HG02571 (cell line): ENCODE measurements around the gene RHBDD1.

Source experiments
- ATAC-seq: cut with Tn5 transposase; IDR thresholded peaks from one replicate; pipeline ENCODE4 v1.9.1; 2021; ENCODE audit warnings: mild to moderate bottlenecking, moderate library complexity; ENCODE audit not compliant: unreplicated experiment

Gene RHBDD1, protein sequence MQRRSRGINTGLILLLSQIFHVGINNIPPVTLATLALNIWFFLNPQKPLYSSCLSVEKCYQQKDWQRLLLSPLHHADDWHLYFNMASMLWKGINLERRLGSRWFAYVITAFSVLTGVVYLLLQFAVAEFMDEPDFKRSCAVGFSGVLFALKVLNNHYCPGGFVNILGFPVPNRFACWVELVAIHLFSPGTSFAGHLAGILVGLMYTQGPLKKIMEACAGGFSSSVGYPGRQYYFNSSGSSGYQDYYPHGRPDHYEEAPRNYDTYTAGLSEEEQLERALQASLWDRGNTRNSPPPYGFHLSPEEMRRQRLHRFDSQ

DNA sequence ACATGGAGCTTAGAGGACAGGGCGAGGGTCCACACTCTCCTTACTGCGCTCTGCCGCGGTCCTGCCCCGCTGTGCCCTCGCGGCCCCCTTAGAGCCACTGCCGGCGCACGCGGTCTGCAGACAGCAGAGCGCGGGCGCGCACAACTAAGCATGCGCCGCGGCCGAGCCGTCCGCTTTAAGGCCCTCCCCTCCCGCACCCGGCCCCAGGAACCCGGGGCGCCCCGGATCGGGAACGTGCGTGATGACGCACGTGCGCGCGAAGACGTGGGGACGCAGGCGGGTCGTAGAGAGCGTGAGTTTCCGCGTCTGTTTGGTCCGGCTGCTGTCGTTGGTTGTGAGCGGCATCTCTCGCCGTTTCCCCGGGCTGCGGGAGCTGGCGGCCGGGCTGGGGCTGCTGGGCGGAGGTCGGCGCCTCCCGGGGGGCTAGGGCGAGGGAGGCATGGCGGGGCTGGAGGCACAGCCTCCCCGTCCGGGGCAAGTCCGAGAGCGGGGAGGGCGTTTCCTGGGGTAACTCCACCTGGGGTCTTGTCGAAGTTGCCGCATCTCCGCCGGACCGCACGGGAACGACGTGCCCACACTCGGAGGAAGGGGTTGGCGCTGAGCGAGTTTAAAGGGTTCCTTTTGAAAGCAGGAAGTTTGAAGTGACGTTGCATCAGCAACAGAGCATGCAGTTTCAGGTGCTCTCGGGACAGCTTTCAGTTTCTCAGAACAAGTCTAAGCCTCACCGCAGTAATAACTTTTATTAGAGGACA, at the start of gene RHBDD1:
Gene RHBDD1 (plus strand): TSS at position 259 of the 752 bp plus-strand sequence. CDS start 28,640 bp downstream, outside the sequence.
- ATAC-seq, result peak; percentile 81

DNA sequence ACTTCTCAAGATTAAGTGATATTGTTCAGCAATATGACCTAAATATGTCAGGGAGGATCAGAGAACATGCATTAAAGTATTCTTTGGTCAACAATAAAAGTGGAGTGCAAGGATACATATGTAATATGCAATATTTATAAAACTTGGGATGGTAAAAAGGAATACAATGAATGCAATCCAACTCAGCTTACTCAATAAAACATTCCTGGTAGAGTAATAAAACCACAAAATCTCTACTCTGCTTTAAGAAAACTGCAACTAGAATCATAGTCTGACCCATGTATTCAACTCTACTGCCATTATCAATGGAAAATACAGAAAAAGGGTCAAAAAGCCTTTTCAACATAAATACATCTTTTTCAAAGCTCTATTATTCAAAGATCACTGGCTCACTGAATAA, 47.8 kb upstream of the RHBDD1 start:
- no peak for ATAC-seq

GRCh38 chr2:226788881-226789490, 46.9 kb upstream of the RHBDD1 start:
- ATAC-seq, result no peak

- no peak for ATAC-seq
Observed at GRCh38 chr2:226790011-226790410, 45.8 kb upstream of the RHBDD1 start.

- no peak for ATAC-seq
Observed at GRCh38 chr2:226790431-226790830, 45.4 kb upstream of the RHBDD1 start.

- peak; percentile 41 for ATAC-seq
Observed at GRCh38 chr2:226791056-226791486, 44.8 kb upstream of the RHBDD1 start.

GRCh38 chr2:226791487-226792081, 44.3 kb upstream of the RHBDD1 start:
- peak; percentile 98 for ATAC-seq

- no peak for ATAC-seq
Observed at GRCh38 chr2:226792155-226792881, 43.5 kb upstream of the RHBDD1 start.

GRCh38 chr2:226793646-226794045, 42.2 kb upstream of the RHBDD1 start:
- ATAC-seq, result no peak

GRCh38 chr2:226794196-226794661, 41.6 kb upstream of the RHBDD1 start:
- ATAC-seq, result no peak

- ATAC-seq, result no peak
Observed at GRCh38 chr2:226794751-226795171, 41.1 kb upstream of the RHBDD1 start.

- no peak for ATAC-seq
Observed at GRCh38 chr2:226795281-226796011, 40.4 kb upstream of the RHBDD1 start.

GRCh38 chr2:226796012-226796839, 39.6 kb upstream of the RHBDD1 start:
- ATAC-seq, result no peak

- no peak for ATAC-seq
Observed at GRCh38 chr2:226796840-226797288, 39.0 kb upstream of the RHBDD1 start.

DNA sequence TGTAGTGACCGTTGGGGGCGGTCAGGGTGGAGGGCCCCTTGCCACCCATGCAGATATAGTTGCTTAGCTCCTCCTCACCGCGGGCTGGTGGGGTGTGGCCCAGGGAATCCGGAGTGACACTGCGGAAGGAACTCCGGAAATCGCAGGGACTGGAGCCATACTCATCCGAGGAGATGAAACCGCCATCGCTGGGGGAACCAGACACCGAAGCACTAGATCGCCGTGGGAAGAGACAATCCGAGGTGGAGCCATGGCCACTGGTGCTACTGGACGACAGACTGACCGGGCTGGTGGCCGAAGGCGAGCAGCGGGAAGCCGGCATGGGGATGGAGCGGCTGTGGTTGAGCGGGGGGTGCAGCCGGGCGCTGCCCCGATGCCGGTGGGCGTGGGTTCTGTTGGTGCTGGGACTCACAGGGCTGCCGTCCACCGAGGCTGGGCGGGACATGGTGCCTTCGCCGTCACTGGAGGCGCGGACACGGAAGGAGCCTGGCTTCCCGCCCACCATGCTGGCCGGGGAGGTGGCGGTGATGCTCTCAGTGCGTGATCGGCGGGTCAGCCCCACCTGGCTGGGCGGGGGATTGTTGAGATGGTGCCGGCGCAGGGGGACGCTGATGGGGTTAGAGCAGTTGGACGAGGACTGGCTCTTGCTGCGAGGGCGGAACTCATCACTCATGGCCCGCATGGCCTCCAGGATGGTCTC, 38.4 kb upstream of the RHBDD1 start:
- no peak for ATAC-seq

DNA sequence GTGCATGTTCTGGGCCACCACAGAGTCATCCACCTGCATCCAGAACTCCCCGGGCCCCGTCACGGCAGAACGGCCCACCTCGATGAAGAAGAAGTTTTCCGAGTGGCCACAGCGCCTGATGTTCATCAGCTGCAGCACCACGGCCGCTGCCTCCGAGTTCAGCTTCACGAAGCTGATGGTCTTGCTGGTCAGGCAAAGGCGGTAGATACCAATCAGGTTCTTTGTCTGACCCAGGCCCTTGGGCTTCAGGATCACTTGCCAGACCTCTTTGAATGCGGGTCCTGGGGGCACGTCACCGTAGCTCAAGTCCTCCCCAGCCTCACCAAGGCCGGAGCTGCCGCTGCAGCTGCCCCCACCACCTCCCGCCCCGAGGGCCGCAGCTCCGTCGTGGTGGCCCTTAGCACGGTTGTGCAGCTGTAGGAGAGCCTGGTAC, 37.8 kb upstream of the RHBDD1 start:
- ATAC-seq, result no peak

GRCh38 chr2:226798422-226799210, 37.2 kb upstream of the RHBDD1 start:
- ATAC-seq, result peak; percentile 19
